IPS-15b (cell line): Measurements from ENCODE around the gene EDRF1.
"Not testable (repeated sequence)": the region's sequence is repeated elsewhere in the genome, so short reads cannot be mapped to it uniquely, and the experiment has no call there.

ENCODE experiments used
- H3K27me3 ChIP-seq: one replicate; pipeline ENCODE4 v1.6.1; 2013; ENCODE audit warnings: low read length; ENCODE audit not compliant: control insufficient read depth, insufficient read depth
- H3K36me3 ChIP-seq: one replicate; pipeline ENCODE4 v1.6.1; 2013; ENCODE audit warnings: low read length; ENCODE audit not compliant: control insufficient read depth, insufficient read depth
- H3K4me1 ChIP-seq: one replicate; pipeline ENCODE4 v1.6.1; 2013; ENCODE audit warnings: mild to moderate bottlenecking, low read length; ENCODE audit not compliant: control insufficient read depth, insufficient read depth
- H3K4me3 ChIP-seq: one replicate; pipeline ENCODE4 v1.5.1; 2013; ENCODE audit warnings: low read depth, low read length
- H3K9ac ChIP-seq: one replicate; pipeline ENCODE4 v1.6.1; 2013; ENCODE audit warnings: low read depth, mild to moderate bottlenecking, low read length
- H3K9me3 ChIP-seq: one replicate; pipeline ENCODE4 v1.6.1; 2013; ENCODE audit warnings: mild to moderate bottlenecking, low read length; ENCODE audit not compliant: control insufficient read depth, insufficient read depth

EDRF1 gene

DNA sequence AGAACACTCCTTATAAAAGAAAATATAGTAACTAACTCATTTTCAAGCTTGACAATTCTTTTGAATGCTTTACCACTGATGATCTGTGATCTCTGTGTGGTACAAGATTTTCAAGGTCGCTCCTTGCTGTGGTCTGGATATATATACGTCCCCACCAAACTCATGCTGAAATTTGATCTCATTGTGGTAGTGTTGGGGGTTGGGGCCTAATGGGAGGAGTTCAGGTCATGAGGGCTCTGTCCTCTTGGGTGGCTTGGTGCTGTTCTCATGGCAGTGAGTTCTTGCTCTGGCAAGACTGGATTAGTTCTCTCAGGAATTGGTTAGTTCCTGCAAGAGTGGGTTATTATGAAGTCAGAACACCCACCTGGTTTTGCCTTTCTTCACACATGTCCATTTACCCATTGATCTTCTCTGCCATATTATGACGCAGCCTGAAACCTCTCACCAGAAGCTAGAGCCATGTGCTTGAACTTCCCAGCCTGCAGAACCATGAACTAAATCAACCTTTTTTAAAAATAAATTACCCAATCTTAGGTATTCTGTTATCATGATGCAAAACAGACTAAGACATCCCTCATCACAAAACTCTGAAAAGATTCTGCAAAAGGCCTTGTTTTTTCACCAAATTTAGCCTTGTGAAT, 8.3 kb upstream of the EDRF1 start:
- no peaks in the 10 kb centered on the region for H3K27me3 ChIP-seq
- no peaks in the 10 kb centered on the region for H3K36me3 ChIP-seq
- peaks cover 5% of the 10 kb centered on the region for H3K4me1 ChIP-seq
- no peak overlapping the region for H3K9ac ChIP-seq
- peaks cover 6% of the 10 kb centered on the region for H3K9me3 ChIP-seq
- no peak overlapping the region for H3K4me3 ChIP-seq

- H3K36me3 ChIP-seq, H3K9ac ChIP-seq, H3K27me3 ChIP-seq, H3K9me3 ChIP-seq, H3K4me1 ChIP-seq, H3K4me3 ChIP-seq: not testable (repeated sequence)
Measured at GRCh38 chr10:125714728-125715127, 4.8 kb upstream of the EDRF1 start.

DNA sequence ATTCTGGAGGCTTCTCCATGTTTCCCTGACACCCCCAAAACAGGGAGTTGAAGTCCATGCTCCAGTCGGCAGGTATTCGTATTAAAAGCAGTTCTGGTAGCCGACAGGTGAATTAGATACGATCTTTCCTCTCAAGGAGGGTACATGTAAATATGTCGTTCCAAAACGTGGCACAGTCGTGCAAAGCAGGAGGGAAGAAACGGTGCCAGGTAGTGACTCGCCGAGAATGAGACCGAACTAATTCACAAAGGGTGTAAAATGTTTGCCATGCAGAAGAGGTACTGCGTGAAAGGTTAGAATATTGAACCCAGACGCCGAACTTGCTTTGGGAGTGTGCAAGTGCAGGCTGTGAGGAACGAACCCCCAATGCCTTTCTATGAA, 483 bp downstream of the EDRF1 start:
- H3K36me3 ChIP-seq, result peaks cover 16% of the 10 kb centered on the region
- no peaks in the 10 kb centered on the region for H3K9me3 ChIP-seq
- peak overlapping the region; percentile 87 for H3K9ac ChIP-seq
- no peaks in the 10 kb centered on the region for H3K4me1 ChIP-seq
- no peaks in the 10 kb centered on the region for H3K27me3 ChIP-seq
- H3K4me3 ChIP-seq, result peak overlapping the region; percentile 88

GRCh38 chr10:125721035-125721434, 1.5 kb downstream of the EDRF1 start:
- H3K27me3 ChIP-seq, result no peaks in the 10 kb centered on the region
- peaks cover 23% of the 10 kb centered on the region for H3K36me3 ChIP-seq
- H3K4me1 ChIP-seq, result no peaks in the 10 kb centered on the region
- H3K9ac ChIP-seq, result no peak overlapping the region
- no peaks in the 10 kb centered on the region for H3K9me3 ChIP-seq
- peak overlapping the region; percentile 88 for H3K4me3 ChIP-seq

- Histone ChIP-seq H3K27me3 (no peaks in the 10 kb centered on the region), H3K9ac (no peak overlapping the region), H3K4me1 (no peaks in the 10 kb centered on the region), H3K9me3 (no peaks in the 10 kb centered on the region), H3K4me3 (no peak overlapping the region), H3K36me3 (peaks cover 33% of the 10 kb centered on the region)
Measured at GRCh38 chr10:125722811-125723210, 3.3 kb downstream of the EDRF1 start.

DNA sequence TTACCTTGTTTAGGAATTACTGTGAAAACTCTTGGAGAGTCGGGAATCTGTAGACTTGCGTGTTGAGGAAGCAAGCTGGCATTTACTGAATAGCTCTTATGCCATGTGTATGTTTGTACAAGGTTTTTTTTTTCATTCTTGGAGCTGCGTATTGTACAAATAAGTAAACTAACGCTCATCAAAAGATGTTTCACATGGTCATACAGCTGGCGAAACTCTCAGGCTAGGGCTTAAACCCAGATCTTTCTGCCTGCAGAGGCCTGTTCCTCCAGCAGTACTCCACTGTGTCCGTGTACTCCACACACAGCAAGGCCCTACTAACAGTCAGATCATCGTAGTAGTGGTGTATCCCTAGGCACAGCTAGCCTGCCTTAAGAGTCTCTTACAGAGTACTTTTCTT, 7.4 kb downstream of the EDRF1 start:
- Histone ChIP-seq H3K4me3 (no peak overlapping the region), H3K9me3 (no peaks in the 10 kb centered on the region), H3K4me1 (no peaks in the 10 kb centered on the region), H3K27me3 (no peaks in the 10 kb centered on the region), H3K9ac (no peak overlapping the region), H3K36me3 (peaks cover 46% of the 10 kb centered on the region)

GRCh38 chr10:125727436-125727835, 7.9 kb downstream of the EDRF1 start:
- peaks cover 44% of the 10 kb centered on the region for H3K36me3 ChIP-seq
- H3K4me1 ChIP-seq, result no peaks in the 10 kb centered on the region
- no peaks in the 10 kb centered on the region for H3K27me3 ChIP-seq
- H3K9ac ChIP-seq, result no peak overlapping the region
- no peak overlapping the region for H3K4me3 ChIP-seq
- H3K9me3 ChIP-seq, result no peaks in the 10 kb centered on the region

DNA sequence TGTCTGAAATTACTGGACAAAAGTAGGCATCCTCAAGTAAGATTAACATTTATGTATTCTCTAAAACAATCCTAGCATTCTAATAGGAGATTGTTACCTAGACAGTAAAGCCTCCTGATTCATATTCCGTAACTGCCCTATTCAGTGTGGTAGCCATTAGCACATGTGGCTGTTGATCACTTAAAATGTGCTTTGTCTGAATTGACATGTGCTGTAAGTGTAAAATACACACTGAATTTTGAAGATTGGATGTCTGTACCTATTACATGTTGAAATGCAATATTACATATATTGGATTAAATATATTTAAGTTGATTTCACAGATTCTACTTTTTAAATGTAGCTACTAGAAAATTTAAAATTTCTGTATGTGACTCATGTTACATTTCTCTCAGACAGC, 14.6 kb downstream of the EDRF1 start:
- H3K36me3 ChIP-seq, result peaks cover 20% of the 10 kb centered on the region
- no peaks in the 10 kb centered on the region for H3K4me1 ChIP-seq
- H3K9ac ChIP-seq, result no peak overlapping the region
- no peaks in the 10 kb centered on the region for H3K27me3 ChIP-seq
- H3K4me3 ChIP-seq, result no peak overlapping the region
- H3K9me3 ChIP-seq, result no peaks in the 10 kb centered on the region

GRCh38 chr10:125734823-125735222, 15.3 kb downstream of the EDRF1 start:
- no peaks in the 10 kb centered on the region for H3K27me3 ChIP-seq
- H3K4me3 ChIP-seq, result no peak overlapping the region
- no peaks in the 10 kb centered on the region for H3K9me3 ChIP-seq
- H3K36me3 ChIP-seq, result peaks cover 16% of the 10 kb centered on the region
- no peak overlapping the region for H3K9ac ChIP-seq
- H3K4me1 ChIP-seq, result no peaks in the 10 kb centered on the region

- Histone ChIP-seq H3K9me3 (no peaks in the 10 kb centered on the region), H3K4me1 (no peaks in the 10 kb centered on the region), H3K27me3 (no peaks in the 10 kb centered on the region), H3K9ac (no peak overlapping the region), H3K36me3 (peaks cover 11% of the 10 kb centered on the region), H3K4me3 (no peak overlapping the region)
Measured at GRCh38 chr10:125738206-125738605, 18.7 kb downstream of the EDRF1 start.

DNA sequence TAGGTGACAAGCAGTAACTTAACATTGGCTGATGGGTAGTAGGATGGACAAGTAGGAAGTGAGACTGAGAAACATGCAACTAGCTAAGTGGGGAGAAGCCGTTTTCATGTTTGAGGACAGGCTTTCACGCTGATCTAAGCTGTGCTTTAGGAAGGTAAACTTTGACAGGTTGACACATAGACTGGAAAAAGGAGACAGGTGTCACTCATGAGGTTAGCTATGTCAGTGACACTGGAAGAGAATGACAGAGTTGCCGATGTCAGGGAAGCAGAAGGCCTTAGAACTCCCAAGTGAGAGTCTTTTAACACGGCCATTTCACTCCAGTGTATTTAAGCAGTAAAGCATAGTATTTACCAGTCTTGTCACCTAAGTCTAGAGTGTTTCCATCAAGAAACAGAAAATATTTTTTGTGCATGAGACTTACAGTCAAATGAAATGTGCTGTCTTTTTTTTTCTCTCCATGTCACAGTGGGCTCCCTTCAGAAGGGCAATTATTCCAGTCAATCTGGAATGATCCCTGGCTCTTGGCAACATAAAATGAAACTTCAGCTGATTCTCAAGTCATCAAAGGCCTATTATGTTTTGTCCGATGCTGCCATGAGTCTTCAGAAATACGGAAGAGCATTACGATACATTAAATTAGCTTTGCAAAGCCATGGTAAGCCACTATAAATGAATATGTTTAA, 20.6 kb downstream of the EDRF1 start:
- Histone ChIP-seq H3K9me3 (no peaks in the 10 kb centered on the region), H3K4me1 (no peaks in the 10 kb centered on the region), H3K9ac (no peak overlapping the region), H3K4me3 (no peak overlapping the region), H3K36me3 (peaks cover 15% of the 10 kb centered on the region), H3K27me3 (no peaks in the 10 kb centered on the region)

GRCh38 chr10:125742465-125742864, 23.0 kb downstream of the EDRF1 start:
- Histone ChIP-seq H3K4me3 (no peak overlapping the region), H3K9ac (no peak overlapping the region), H3K36me3 (peaks cover 17% of the 10 kb centered on the region), H3K27me3 (no peaks in the 10 kb centered on the region), H3K4me1 (no peaks in the 10 kb centered on the region), H3K9me3 (no peaks in the 10 kb centered on the region)
